ENCODE data around the gene GRB10.

The GRB10 gene

DNA sequence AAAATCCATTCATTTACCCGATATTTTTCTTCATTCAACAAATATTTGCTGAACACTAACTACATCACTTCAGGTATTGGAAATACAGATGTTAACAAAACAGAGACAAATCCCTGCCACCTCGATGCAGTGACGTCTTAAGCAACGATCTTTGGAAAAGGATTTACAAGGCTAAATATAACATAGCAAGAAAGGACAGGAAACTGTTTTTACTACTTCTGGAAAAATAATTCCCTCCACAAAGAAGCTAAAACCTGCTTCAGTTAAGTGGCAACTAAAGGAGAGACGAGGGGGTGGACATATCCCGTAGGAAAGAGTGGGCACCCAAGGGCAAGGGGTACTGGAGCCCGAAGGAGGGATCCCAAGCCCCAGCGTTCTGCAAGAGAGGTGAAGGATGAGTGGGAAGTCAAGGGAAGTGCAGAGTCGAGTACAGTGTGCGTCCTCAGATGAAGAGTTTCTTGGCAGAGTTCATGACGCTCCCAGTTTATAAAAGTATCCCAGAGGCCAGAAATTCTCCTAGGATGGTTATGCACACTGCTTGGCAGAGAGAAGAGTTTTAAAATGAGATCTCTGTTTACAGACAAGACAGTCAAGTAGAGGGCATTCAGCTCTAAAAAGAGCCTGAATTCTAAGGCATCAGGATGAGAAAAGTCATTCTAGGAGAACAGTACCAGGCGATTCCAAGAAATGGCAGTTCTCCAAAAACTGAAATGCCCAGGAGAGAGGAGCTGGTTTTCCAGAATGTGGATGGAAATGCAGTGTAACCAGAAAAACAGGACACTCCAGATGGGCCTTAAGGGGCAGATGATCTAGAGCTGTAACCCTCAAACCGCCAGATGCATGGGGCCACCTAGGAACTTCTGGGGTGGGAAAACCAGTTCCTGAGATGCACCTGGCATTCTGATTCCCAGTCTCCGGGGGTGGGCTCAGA, 97.3 kb downstream of the GRB10 start:
- no peak for DNase-seq

DNA sequence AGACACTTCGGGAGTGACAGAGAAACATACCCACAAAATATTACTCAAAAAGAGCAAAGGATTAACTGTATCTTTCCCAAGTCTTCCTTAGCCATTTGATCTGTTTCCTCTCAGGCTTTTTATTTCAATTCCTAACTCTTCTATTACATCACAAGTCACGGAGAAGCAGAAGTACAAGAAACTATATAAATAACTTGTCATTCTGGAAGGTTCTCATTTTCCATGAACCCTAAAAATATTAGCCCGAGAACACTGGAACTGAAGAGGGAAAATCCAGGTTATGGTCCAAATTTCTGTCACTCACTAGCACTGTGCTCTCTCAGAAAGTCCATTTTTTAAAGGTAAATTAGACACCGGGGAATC, 98.0 kb downstream of the GRB10 start:
- DNase-seq = no peak

DNA sequence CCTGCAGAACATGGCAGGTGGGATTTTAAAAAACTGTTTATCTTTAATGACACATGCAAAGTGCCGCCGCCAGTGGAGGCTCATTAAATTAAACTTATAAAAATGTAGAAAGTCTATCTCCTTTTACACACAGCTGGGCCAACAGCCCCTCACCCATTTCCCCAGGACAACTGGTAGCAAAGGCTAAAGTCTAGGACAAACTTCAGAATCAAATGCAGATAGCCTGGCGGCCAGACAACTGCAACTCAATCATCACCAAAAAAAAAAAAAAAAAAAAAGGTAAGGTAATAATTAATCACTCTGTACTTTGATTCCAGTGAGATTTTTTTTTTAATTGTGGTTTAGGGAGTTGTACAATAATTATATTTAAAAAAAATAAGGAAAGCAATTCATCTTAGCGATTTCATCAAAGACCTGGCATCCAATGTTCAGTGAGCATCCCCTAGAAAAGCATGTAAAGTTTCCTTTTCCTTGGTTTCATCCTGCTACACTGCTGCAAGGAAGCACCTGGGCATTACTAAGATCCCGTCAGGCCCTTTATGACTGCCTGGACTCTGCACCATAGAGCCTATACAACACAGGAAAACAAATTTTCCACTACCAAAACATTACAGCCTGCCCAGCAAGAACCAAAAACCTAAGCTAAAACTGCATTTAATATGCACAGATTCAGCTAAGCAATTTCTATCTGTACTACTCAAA, 98.5 kb downstream of the GRB10 start:
- no peak for DNase-seq

GRCh38 chr7:50682573-50682972, 100.1 kb downstream of the GRB10 start:
- no peak for DNase-seq

- DNase-seq = no peak
These were observed 100.6 kb downstream of the GRB10 start for GRCh38 chr7:50682079-50682478.

GRCh38 chr7:50681432-50682045, 101.2 kb downstream of the GRB10 start:
- DNase-seq = no peak

DNA sequence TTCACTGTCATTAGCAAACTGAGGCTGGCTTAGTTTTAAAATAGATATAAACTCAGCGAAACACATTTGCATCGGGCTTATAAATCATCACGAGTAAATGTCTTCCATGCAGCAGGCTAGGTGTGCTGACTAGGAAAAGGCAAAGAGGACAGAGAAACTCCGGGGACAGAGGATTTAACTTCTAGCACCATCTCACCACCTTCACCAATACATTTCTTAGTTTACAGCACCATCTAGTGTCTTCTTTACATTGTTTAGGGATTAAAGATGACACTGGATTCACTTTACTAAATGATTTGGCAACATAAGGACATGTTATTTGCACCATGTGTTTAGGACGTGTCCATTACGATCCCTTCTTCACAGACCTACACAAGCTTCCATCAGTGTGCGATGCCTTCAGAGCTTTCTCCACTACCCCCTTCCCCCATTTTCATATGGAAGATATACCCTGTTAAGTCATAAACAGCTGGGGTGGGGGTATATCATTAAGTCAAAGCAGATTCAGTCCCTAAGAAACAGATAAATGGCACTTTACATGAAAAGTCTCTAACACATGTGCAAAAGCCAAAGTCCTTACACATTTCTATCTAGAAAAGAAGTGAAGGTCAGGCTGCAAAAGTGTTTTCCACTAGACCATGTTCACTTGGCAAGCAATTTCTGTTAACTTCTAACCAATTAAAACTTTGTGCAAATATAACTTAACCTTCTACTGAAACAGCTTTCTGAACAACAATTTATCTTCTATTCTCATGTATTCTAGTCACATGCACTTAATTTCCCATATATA, 103.3 kb downstream of the GRB10 start:
- no peak for DNase-seq

GRCh38 chr7:50678586-50678985, 104.1 kb downstream of the GRB10 start:
- DNase-seq = no peak

GRCh38 chr7:50677638-50677996, 105.1 kb downstream of the GRB10 start:
- no peak for DNase-seq

DNA sequence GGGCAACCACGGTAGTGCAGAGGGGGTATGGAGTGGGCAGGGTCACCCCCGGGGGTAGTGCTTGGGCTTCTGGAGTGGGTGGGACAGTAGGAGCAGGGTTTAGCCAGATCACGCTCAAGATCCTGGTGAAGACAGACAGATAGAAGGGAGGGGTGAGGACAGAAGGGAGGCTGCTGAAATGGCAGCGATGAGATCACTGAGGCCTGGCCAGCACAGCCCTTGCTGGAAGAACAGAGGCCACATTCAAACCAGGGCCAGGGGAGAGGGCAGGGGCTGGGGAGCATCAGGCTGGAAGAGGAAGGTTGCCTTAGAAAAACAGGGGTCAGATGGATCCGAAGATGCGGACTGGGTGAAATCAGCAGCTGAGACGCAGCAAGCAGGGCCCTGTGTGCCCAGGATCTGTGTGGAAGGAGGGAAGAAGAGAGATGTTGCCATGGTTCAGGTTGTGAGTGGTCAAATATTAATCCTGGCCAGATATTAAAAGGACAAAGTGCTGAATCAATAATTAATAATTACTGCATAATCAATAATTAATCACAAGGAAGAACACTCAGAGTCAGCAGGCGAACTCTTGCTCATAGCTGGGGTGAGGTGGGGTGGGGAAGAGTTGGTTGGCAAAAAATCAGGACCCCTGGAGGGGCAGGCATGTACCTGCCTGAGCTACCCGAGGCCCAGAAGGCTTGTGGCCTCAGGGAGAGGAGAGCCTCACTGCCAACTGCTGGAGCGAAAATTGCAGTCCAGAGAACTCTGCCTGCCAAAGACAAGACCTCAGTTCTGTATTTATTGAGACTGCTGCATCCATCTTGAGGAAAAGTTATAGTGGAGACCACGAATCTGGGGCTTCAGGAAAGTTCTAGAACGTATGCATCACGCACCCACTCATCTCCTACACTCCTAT, 105.7 kb downstream of the GRB10 start:
- DNase-seq = no peak

DNA sequence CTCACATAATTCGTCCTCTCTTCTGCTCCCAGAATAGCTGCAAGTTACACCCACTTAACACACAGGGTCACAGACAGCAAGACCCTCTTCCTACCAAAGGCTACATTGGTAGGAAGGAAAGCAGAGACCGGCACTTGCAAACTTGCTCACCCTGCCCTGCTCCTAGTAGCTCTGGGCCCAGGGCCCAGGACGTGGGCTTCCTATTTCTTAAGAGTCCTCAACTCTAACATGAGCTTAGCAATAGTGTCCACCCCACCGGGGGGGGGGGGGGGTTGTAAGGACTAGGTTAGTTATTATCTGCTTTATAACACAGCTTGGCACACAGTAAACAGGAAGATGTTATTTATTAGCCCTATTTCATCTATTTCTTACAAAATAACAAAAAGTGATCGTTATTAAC, 106.6 kb downstream of the GRB10 start:
- no peak for DNase-seq

DNA sequence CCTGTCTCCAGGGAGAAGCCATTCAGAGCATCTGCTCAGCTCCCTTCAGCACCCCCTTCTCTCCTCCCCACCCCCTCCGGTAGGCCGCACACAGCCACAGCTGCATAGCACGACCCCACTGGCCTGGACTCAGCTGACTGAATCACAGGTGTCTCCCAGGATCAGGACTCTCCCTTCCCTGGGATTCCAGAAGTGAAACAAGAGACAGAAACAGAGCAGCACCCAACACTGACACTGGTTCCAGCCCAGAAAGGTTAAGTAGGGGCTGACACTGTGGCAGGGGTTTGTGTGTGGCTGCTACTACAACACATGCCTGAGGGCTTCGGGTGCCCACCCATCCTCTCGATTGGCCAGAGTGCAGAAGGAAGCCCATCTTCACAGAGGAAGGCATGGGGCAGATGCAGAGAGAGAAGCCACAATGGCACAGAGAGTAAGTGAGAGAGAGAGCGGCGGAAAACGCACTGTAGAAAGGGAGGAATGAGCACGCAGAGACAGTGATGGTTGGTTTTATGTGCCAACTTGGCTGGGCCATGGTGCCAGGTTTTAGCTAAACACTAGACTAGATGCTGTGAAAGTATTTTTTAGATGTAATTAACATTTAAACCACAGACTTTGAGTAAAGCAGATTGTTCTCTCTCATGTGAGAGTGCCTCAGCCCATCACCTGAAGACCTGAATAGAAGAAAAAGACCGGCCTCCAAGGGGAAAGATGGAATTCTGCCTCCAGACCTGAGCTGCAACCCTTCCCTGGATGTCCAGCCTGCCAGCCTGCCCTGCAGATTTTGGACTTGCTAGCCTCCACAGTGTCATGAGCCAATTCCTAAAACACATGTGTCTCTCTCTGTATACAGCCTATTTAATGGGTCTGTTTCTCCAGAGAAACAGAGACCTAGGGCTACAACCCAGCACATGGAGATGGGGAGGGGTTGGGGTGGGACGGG, 107.5 kb downstream of the GRB10 start:
- DNase-seq = no peak

DNA sequence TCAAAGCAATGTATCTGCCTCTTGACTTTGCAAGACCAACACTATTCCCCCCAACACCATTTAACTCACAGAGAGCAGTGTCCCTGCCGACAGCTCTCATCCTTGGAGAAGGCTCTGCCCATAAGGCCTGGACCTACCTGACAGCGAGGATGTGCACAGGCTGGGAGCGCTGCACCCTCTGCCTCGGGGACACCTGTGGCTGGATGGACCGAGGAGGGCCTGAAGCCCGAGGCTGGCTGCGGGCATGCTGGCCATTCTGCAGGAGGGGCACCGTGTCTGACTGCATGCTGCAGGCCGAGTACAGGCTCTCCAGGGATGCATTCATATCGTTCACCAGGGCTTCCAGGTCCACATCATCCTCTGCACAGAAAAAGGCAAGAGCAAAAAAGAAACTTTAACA, 108.4 kb downstream of the GRB10 start:
- no peak for DNase-seq

- no peak for DNase-seq
These were observed 109.6 kb downstream of the GRB10 start for GRCh38 chr7:50673096-50673495.

GRCh38 chr7:50672045-50672444, 110.7 kb downstream of the GRB10 start:
- DNase-seq = no peak

GRCh38 chr7:50671386-50671785, 111.3 kb downstream of the GRB10 start:
- no peak for DNase-seq

GRCh38 chr7:50669890-50670289, 112.8 kb downstream of the GRB10 start:
- DNase-seq = no peak

- no peak for DNase-seq
These were observed 114.9 kb downstream of the GRB10 start for GRCh38 chr7:50667789-50668226.

- DNase-seq = no peak
These were observed 115.4 kb downstream of the GRB10 start for GRCh38 chr7:50667338-50667737.

DNA sequence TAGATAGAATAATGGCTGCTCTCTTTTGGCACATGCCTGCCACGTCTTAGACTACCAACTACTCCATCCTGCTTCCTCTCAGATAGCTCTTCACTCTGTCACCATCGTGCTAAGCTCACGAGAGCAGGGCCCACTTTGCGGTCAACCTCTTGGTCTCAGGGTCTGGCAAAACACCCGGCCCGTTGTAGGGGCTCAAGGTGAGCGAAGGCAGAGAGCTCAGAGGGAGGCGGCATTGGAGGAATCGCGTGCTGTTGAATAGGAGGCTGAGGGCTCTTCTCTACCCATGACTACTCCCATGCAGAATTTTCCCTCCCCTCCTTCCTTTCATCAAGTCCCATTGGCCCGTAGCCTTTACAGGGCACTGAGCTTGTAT, 116.6 kb downstream of the GRB10 start:
- no peak for DNase-seq
